Mucosa of stomach (tissue), 1 donor: ENCODE measurements around the gene CTNNBL1.

Source experiments
- H3K27me3 ChIP-seq: one replicate; pipeline ENCODE4 v1.7.0; 2013; ENCODE audit warnings: mild to moderate bottlenecking, low read length; ENCODE audit not compliant: control insufficient read depth, insufficient read depth
- H3K36me3 ChIP-seq: one replicate; pipeline ENCODE4 v1.7.0; 2013; ENCODE audit warnings: low read length; ENCODE audit not compliant: control insufficient read depth, insufficient read depth
- H3K4me1 ChIP-seq: one replicate; pipeline ENCODE4 v1.7.0; 2013; ENCODE audit warnings: mild to moderate bottlenecking, low read length; ENCODE audit not compliant: control insufficient read depth, insufficient read depth
- H3K4me3 ChIP-seq: one replicate; pipeline ENCODE4 v1.7.0; 2013; ENCODE audit warnings: low read length
- H3K9ac ChIP-seq: one replicate; pipeline ENCODE4 v1.7.0; 2013; ENCODE audit warnings: mild to moderate bottlenecking, low read length, moderate library complexity
- H3K9me3 ChIP-seq: one replicate; pipeline ENCODE4 v1.7.0; 2013; ENCODE audit warnings: mild to moderate bottlenecking, low read length, moderate library complexity; ENCODE audit not compliant: control insufficient read depth
- donor health status: Pancreatic carcinoma.

Gene CTNNBL1, protein sequence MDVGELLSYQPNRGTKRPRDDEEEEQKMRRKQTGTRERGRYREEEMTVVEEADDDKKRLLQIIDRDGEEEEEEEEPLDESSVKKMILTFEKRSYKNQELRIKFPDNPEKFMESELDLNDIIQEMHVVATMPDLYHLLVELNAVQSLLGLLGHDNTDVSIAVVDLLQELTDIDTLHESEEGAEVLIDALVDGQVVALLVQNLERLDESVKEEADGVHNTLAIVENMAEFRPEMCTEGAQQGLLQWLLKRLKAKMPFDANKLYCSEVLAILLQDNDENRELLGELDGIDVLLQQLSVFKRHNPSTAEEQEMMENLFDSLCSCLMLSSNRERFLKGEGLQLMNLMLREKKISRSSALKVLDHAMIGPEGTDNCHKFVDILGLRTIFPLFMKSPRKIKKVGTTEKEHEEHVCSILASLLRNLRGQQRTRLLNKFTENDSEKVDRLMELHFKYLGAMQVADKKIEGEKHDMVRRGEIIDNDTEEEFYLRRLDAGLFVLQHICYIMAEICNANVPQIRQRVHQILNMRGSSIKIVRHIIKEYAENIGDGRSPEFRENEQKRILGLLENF

DNA sequence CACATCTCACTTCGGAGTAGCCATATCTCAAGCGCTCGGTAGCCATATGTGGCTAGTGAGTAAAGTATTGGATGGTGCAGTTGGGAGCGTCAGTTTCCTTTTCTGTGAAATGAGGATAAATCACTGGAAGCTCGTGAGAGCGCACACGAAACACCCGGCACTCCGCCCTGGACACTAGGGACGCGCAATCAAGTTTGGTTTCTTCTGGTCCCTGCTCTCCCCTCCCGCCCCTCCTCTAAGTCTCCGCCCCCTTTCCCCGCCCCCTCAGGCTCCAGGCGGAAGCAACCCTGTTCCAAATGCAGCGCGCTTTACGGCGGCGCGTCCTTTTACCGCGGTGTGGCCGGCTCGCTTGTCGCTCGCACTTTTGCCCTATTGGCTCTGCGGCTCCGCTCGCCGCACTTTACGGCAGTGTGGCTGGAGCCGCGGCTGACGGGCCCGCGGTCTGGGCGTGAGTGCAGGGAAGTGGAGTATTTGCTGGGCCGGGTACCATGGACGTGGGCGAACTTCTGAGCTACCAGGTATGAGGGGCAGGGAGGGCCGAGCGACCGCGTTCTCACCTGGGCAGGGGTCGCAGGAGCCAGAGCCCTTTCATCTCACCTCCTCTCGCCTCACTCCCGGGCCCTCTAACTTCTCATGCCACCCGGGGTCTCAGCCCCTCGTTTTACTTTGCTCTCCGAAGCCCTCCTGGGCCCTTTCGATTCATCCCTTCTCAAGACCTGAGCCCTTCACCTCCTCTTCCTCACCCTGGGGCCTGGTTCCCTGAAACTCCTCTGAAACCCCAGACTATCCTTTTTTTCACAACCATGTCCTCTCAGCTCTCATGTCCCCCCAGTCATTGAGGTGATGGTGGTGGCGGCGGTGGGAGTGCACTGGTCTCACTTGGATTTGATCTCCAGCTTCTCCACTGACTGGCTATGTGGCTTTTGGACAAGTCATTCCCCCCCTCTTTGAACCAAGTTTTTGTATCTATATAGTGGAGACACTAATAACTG, at the start of gene CTNNBL1:
TSS of gene CTNNBL1 (plus strand) at position 396 of the 992 bp plus-strand sequence. CDS start at position 489, 93 bp downstream.
- H3K4me3 ChIP-seq, result peak within 1 kb of the TSS; percentile 79
- H3K9me3 ChIP-seq, result no peaks in the 10 kb centered on the region
- peak within 1 kb of the TSS; percentile 79 for H3K9ac ChIP-seq
- H3K27me3 ChIP-seq, result no peaks in the 10 kb centered on the region
- peaks cover 4% of the 10 kb centered on the region for H3K4me1 ChIP-seq
- H3K36me3 ChIP-seq, result no peaks in the 10 kb centered on the region

DNA sequence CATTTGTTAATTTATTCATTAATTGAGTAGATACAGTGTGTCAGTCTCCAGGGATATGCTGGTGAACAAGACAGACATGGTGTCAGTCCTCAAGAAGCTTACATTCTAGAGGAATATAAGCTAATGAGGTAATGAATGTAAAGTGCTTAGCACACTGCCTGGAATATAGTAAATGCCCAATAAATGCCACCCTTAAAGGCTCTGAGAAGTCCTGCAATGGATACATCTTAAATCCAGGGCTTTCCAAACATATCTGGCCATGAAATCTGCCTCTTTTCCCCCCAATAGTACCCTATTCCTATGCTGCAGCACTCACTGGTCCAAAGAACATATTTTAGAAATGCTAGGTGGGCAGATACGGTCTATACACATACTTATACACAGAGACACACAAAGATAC, 49.2 kb upstream of the CTNNBL1 start:
- H3K4me3 ChIP-seq, result no peak overlapping the region
- H3K9ac ChIP-seq, result no peak overlapping the region
- H3K4me1 ChIP-seq, result no peaks in the 10 kb centered on the region
- H3K27me3 ChIP-seq, result peaks cover 34% of the 10 kb centered on the region
- H3K9me3 ChIP-seq, result no peaks in the 10 kb centered on the region
- H3K36me3 ChIP-seq, result no peaks in the 10 kb centered on the region

DNA sequence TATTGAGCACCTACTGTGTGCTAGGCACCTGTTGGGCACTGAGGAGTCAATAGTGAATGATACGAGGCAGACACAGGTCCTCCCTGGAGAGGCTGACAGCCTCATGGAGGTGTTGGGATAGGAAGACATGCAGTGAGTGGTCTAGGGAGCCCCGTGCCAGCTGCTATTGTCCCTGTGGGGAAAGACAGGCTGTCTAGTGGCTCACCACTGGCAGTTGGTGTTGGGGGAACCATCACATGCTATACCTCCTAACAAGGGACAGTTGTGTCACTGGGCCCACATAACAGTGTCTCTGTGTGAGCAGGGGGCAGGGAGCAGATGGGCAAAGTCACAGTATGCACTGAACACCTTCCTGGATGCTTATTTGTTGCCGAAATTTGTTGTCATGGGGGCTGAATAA, 45.9 kb upstream of the CTNNBL1 start:
- H3K9ac ChIP-seq, result no peak overlapping the region
- H3K27me3 ChIP-seq, result peaks cover 6% of the 10 kb centered on the region

DNA sequence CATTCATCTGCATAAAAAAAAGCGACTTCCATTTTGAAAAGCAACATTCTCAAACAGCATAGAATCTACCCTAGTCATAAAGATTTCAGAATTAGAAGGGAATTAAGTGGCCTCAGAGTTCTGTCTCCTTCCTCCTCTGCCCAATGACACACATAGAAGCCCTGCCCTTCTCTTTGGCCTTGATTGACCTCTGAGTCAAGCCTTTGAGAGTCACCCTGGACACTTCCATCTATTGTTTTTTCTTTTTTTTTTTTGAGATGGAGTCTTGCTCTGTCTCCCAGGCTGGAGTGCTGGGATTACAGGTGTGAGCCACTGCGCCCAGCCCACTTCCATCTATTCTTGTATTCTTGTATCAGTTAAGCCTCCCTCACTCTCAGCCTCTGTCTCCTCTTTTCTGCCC, 44.8 kb upstream of the CTNNBL1 start:
- Histone ChIP-seq H3K4me1 (peaks cover 8% of the 10 kb centered on the region), H3K36me3 (no peaks in the 10 kb centered on the region), H3K4me3 (no peak overlapping the region), H3K27me3 (peaks cover 3% of the 10 kb centered on the region), H3K9ac (no peak overlapping the region), H3K9me3 (no peaks in the 10 kb centered on the region)

More for the DNA sequence above, 45.9 kb upstream of the CTNNBL1 start:
- Histone ChIP-seq H3K36me3 (no peaks in the 10 kb centered on the region), H3K9me3 (no peaks in the 10 kb centered on the region), H3K4me3 (no peak overlapping the region), H3K4me1 (peaks cover 8% of the 10 kb centered on the region)

DNA sequence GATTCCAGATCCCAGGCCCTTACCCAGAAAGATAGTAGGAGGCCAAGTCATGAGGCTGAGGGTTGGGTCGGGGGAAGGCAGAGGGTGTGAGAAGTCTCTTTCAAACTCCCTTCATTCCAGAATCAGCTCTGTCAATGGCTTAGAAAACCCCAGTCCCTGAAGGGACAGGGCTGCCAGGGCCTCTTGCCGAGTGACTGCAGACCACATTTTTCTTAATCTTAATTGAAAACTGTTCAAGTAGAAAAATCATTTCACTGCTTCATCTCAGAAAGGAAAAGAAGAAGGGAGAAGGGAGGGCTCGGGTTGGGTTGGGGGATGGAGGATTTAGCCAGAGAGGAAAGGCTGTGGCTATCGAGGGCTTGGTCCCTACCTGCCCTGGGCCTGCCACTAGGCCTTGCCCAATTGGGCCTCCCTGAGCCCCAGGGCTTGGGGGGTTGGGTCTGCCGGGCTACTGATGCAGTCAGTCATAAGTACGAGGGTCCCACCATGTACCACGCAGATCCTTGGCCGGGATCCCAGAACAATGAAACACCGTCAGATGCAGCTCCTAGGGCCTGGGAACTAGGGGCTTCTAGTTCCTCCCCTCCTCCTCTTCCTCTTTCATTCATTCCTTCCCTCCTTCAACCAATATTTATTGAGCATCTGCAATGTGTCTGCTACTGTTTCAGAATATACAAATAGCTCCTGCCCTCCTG, 44.0 kb upstream of the CTNNBL1 start:
- Histone ChIP-seq H3K9me3 (no peaks in the 10 kb centered on the region), H3K27me3 (peaks cover 2% of the 10 kb centered on the region), H3K4me3 (no peak overlapping the region), H3K36me3 (no peaks in the 10 kb centered on the region), H3K4me1 (peaks cover 8% of the 10 kb centered on the region), H3K9ac (no peak overlapping the region)

DNA sequence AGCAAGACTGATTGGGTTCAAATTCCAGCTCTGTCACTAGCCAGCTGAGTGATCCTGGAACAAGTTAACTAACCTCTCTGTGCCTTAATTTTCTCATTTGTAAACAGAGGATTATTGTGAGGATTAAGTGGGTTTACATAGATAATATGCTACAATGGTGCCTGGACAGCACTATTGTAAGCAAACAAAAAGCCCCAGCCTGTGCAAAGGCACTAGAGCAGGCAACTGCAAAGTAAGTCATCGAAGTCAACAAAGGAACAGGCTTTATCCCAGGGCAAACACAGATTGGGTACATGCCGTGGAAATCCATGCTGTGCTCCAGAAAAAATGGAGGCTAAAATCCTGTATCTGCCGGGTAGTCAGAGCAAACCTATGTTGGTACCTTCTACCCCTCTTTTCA, 43.2 kb upstream of the CTNNBL1 start:
- Histone ChIP-seq H3K27me3 (peaks cover 2% of the 10 kb centered on the region), H3K4me3 (no peak overlapping the region), H3K9me3 (no peaks in the 10 kb centered on the region), H3K36me3 (no peaks in the 10 kb centered on the region), H3K4me1 (peaks cover 8% of the 10 kb centered on the region), H3K9ac (no peak overlapping the region)

DNA sequence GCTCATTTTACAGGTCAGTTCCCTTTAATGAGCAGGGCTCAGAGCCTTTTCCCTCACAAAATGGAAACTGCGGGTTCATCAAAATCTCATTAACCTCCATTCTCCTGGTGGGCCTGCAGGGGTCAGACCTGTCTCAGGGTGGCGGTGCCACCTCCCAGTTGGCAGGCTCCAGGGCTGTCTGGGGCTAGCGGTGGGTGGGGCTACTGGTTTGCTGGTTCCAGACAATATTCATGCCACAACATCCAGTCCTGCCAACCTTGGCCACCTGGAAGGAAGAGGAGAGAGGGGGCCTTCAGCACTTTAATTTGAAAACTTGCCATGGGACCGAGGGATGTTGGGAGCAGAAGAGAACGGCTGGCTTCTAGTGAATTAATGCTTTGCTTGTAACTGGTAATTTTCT, 41.9 kb upstream of the CTNNBL1 start:
- H3K36me3 ChIP-seq, result no peaks in the 10 kb centered on the region
- H3K9ac ChIP-seq, result no peak overlapping the region
- H3K4me3 ChIP-seq, result no peak overlapping the region
- no peaks in the 10 kb centered on the region for H3K9me3 ChIP-seq
- peaks cover 8% of the 10 kb centered on the region for H3K4me1 ChIP-seq
- H3K27me3 ChIP-seq, result peaks cover 2% of the 10 kb centered on the region

DNA sequence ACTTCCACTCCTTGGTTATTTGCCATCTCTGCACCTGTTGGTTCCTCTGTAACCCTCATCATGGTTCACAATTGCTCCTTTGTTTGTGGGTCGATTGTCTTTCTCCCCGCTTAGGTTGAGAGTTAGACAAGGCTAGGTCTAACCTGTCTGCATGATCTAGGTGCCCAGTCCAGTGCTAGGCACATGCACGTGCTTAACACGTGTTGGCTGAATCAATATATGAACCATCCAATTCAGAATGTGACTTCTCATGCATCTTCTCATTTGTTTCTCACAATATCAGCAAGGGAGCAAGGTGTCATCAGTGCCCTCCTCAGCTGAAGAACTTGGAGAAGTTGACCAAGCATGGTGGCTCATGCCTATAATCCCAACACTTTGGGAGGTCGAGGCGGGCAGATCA, 36.9 kb upstream of the CTNNBL1 start:
- no peaks in the 10 kb centered on the region for H3K36me3 ChIP-seq
- no peaks in the 10 kb centered on the region for H3K9me3 ChIP-seq
- H3K4me3 ChIP-seq, result no peak overlapping the region
- no peaks in the 10 kb centered on the region for H3K27me3 ChIP-seq
- no peak overlapping the region for H3K9ac ChIP-seq
- H3K4me1 ChIP-seq, result peaks cover 4% of the 10 kb centered on the region

DNA sequence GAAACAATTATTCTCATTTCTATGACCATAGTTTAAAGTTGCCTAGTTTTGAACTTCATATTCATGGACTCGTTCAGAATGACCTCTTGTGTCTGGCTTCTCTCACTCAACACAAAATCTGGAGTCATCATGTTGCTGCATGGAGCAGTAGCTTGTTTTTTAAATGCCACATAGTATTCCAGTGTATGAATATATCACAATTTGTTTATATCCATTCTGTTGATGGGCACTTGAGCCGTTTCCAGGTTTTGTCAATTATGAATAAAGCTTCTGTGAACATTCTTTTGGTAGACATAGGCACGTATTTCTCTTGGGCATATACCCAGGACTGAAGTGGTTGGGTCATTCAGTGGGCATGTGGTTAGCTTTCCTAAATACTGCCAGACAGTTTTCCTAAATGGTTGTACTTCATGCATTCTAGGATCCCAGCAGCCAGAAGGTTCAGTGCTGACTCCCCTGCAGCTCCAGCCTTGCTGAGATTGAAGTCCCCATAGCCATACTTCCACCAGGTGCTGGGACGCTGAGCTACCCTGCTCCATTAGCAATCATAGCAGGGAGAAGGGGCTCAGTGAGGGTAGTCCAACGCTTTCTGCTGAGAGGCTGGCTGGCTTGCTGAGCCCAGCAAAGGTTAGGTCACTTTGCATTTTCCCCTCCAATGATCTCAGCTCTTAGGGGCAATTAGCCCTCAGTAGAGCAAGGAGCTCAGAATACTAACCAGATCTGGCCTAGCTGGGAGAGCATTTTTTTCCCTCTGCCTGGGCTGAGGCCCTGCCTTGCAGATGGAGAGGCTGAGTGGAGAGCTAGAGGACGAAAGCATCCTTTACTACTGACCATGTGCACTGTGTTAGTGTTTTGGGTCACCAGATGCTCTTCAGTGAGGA, 35.7 kb upstream of the CTNNBL1 start:
- Histone ChIP-seq H3K4me1 (no peaks in the 10 kb centered on the region), H3K9me3 (no peaks in the 10 kb centered on the region), H3K27me3 (no peaks in the 10 kb centered on the region), H3K9ac (no peak overlapping the region), H3K4me3 (no peak overlapping the region), H3K36me3 (no peaks in the 10 kb centered on the region)

DNA sequence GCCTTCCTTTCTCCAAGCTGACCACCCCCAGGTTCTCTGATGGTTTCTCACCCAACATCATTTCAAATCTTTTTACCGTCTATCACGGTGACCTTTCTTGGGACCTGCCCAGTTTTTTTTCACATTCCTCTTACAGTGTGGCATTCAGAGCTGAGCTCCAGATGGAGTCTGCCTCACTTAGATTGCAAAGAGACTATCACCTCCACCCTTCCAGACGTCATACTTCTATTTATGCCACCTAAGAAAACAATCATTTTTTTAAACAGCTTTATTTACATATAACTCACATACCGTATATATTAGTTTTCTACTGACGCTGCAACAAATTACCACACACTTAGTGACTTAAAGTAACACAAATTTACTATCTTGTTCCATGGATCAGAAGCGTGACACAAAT, 32.3 kb upstream of the CTNNBL1 start:
- Histone ChIP-seq H3K9me3 (no peaks in the 10 kb centered on the region), H3K4me3 (no peak overlapping the region), H3K36me3 (no peaks in the 10 kb centered on the region), H3K4me1 (no peaks in the 10 kb centered on the region), H3K9ac (no peak overlapping the region), H3K27me3 (no peaks in the 10 kb centered on the region)

DNA sequence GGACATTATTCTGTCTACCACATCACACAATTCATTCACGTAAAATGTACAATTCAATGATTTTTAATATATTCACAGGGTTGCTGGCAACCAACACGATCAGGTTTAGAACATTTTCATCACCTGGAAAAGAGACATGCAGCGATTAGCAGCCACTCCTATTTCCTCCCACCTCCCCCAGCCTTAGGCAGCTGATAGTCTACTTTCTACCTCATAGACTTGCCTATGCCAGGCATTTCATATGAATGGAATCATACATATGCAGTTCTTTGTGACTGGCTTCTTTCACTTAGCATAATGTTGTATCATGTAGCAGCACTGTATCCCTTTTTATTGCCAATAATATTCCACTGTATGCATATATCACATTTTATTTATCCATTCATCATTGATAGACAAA, 31.5 kb upstream of the CTNNBL1 start:
- Histone ChIP-seq H3K4me3 (no peak overlapping the region), H3K4me1 (no peaks in the 10 kb centered on the region), H3K27me3 (no peaks in the 10 kb centered on the region), H3K9ac (no peak overlapping the region), H3K9me3 (no peaks in the 10 kb centered on the region), H3K36me3 (no peaks in the 10 kb centered on the region)
